Fibroblast of lung (primary cell): ENCODE results near the gene ACR.

Experiments
- EZH2 ChIP-seq: IDR thresholded peaks from 2 replicates; pipeline ENCODE4 v1.5.1; 2012; ENCODE audit warnings: low read length, control low read depth, mild to moderate bottlenecking; ENCODE audit errors: missing control alignments
- TF ChIP-seq, protein P1 (sequence below), 2 donors: IDR thresholded peaks in 1 of 2; conservative IDR thresholded peaks in 1 of 2; 1 replicate in 1 of 2; 2 replicates in 1 of 2; pipeline ENCODE4 v1.5.1; 2011 to 2012; ENCODE audit warnings: low read length in 2 of 2, control low read depth in 1 of 2, inconsistent platforms in 1 of 2, low read depth in 1 of 2, mild to moderate bottlenecking in 1 of 2

DNA sequence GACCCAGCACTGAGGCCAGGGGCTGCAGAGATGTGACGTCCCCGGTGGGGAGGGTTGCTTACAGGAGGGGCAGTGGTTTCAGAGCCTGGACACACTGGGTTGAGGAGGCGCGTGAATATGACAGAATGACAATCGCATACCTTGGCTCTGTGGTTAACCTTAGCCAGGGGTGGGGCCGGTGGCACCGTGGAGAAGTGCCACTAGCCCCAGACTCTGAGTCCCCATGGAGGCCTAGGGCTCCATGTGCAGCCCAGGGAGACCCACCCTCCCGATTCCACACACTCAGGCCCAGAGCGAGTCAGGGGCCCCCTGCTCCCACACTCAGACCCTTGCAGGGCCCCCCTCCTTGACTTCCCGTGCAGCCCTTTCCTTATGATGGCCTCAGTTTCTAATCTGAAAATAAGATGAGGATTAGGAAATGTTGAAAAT lies 3.6 kb upstream of the ACR start:
- TF ChIP-seq EZH2, result no peak
- TF ChIP-seq, protein P1, sequence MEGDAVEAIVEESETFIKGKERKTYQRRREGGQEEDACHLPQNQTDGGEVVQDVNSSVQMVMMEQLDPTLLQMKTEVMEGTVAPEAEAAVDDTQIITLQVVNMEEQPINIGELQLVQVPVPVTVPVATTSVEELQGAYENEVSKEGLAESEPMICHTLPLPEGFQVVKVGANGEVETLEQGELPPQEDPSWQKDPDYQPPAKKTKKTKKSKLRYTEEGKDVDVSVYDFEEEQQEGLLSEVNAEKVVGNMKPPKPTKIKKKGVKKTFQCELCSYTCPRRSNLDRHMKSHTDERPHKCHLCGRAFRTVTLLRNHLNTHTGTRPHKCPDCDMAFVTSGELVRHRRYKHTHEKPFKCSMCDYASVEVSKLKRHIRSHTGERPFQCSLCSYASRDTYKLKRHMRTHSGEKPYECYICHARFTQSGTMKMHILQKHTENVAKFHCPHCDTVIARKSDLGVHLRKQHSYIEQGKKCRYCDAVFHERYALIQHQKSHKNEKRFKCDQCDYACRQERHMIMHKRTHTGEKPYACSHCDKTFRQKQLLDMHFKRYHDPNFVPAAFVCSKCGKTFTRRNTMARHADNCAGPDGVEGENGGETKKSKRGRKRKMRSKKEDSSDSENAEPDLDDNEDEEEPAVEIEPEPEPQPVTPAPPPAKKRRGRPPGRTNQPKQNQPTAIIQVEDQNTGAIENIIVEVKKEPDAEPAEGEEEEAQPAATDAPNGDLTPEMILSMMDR (conservative IDR thresholded peaks at IDR 0.05 in 1 of 2, IDR thresholded peaks at IDR 0.05 in 1 of 2; ENCODE audit: low read depth in 1 of 2, low read length in 2 of 2), result no peak
